ENCODE measurements around the gene PCMTD2.

GRCh38 chr20:64250027-64250426 lies 5.5 kb upstream of the PCMTD2 start:
- TF ChIP-seq NFE2L2 (IDR thresholded peaks at IDR 0.05; ENCODE audit: low read length) (no peak), YEATS2 (CRISPR knock-in tag; IDR thresholded peaks at IDR 0.05; ENCODE audit: borderline replicate concordance) (no peak), SIN3A (IDR thresholded peaks at IDR 0.05; ENCODE audit: borderline replicate concordance, low read depth, low read length) (no peak), UBTF (CRISPR knock-in tag; IDR thresholded peaks at IDR 0.05) (no peak), SMAD1 (CRISPR knock-in tag; IDR thresholded peaks at IDR 0.05; ENCODE audit: borderline replicate concordance, low read depth) (no peak), CEBPB (IDR thresholded peaks at IDR 0.05; ENCODE audit: borderline replicate concordance, low read depth, low read length) (peak; percentile 88), SALL2 (CRISPR knock-in tag; IDR thresholded peaks at IDR 0.05) (no peak), NFE2L1 (CRISPR knock-in tag; IDR thresholded peaks at IDR 0.05; ENCODE audit: borderline replicate concordance) (no peak), ZFP36 (IDR thresholded peaks at IDR 0.05; ENCODE audit: borderline replicate concordance, low read depth, low read length, partially characterized antibody) (no peak), MYC (CRISPR knock-in tag; IDR thresholded peaks at IDR 0.05; ENCODE audit: borderline replicate concordance) (no peak)
- TF ChIP-seq, protein P1, sequence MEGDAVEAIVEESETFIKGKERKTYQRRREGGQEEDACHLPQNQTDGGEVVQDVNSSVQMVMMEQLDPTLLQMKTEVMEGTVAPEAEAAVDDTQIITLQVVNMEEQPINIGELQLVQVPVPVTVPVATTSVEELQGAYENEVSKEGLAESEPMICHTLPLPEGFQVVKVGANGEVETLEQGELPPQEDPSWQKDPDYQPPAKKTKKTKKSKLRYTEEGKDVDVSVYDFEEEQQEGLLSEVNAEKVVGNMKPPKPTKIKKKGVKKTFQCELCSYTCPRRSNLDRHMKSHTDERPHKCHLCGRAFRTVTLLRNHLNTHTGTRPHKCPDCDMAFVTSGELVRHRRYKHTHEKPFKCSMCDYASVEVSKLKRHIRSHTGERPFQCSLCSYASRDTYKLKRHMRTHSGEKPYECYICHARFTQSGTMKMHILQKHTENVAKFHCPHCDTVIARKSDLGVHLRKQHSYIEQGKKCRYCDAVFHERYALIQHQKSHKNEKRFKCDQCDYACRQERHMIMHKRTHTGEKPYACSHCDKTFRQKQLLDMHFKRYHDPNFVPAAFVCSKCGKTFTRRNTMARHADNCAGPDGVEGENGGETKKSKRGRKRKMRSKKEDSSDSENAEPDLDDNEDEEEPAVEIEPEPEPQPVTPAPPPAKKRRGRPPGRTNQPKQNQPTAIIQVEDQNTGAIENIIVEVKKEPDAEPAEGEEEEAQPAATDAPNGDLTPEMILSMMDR (CRISPR knock-in tag; IDR thresholded peaks at IDR 0.05): no peak
